ENCODE data around the gene FOLR1.

- TF ChIP-seq POLR2A (IDR thresholded peaks at IDR 0.05; ENCODE audit: low read depth): no peak
- no peak for TF ChIP-seq EP300 (IDR thresholded peaks at IDR 0.05)
Measured at GRCh38 chr11:72229925-72230763, 38.2 kb downstream of the FOLR1 start.

Measured in esophagus muscularis mucosa (tissue), 2 donors.